IPS-11a (cell line): ENCODE results near the gene MYRIP.

Experiments used
- H3K4me3 ChIP-seq: one replicate; pipeline ENCODE4 v1.5.1; 2013; ENCODE audit warnings: low read depth, low read length, control low read depth

The MYRIP gene

GRCh38 chr3:40224796-40225515 lies 415.5 kb downstream of the MYRIP start:
- no peak overlapping the region for H3K4me3 ChIP-seq

DNA sequence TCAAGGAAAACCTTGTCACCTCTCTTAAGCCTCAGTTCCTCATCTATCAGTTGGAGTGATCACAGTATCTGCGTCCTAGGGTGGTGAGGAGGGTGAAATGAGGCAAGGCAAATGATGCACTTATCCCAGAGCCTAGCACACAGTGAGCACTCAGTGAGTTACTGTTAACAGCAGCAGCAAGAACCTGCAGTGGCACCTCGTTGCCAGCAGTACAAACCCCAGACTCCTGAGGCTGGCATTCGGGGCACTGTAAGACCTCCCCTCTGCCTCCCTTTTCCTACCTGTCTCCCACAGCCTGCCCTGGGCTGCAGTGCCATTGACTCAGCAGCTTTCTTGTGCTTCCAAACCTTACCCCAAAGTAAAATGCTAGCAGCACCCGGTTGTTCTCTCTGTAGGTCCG lies 417.2 kb downstream of the MYRIP start:
- no peak overlapping the region for H3K4me3 ChIP-seq

DNA sequence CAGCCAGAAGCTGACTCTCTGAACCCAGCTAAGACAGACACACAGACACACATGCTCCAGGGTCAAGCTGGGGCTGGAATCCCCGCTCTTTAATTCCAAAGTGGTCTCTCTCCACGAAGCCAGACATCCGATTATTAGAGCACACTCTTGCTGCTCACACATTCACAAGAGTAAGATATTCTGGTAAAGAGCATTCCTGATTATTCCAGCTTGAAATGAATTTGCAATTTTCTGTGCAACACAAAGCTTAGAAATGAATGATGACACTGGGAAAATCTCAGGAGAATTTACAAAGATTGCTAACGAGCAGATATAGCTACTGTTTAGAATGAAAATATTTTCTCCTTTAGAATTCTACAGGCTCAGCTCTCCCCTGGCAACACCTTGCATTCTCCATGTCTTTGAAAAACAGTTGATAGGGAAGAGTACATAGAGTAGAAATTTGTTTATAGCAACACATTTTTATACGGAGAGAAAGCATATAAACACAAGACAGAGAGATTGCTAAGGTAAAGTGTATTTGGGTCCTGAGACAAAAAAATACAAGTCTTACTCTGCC lies 419.5 kb downstream of the MYRIP start:
- no peak overlapping the region for H3K4me3 ChIP-seq

- no peak overlapping the region for H3K4me3 ChIP-seq
Observed at GRCh38 chr3:40229386-40229785, 420.0 kb downstream of the MYRIP start.

DNA sequence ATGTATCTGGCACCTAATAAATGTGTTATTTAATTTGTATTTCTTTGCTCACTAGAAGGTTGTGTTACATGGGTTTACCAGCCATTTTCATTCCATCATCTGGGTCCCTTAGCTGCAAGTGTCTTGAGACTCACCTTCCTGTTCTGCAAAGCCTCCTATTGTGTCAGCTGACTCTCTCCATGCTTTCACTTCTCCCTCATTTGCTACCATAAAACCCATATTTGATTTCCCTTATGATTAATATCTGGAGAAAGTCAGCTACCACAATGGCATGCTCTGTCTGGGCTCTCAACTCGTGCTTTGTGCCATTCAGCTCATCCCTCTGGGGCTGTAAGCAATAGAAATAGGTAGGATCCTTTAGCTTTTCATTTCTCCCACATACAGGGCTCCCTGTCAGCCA lies 420.6 kb downstream of the MYRIP start:
- no peak overlapping the region for H3K4me3 ChIP-seq

DNA sequence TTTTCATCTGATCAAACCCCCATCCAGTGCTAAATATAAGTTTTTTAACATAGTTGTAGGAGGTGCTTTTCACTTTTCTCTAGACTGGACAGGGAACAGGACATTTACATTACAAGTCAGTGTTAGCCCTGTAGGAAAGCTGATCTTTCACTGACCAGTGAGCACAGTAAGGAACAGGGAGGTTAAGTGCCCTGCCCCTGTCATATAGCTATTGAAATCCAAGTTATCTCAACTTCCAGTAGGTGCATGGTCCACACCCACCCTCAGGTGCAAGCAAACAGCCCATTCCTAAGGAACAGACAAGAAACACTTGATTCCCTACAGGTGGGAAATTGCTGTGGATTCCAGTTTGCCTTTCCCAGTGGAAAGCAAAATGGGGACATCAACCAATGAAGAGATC lies 421.0 kb downstream of the MYRIP start:
- H3K4me3 ChIP-seq: no peak overlapping the region

DNA sequence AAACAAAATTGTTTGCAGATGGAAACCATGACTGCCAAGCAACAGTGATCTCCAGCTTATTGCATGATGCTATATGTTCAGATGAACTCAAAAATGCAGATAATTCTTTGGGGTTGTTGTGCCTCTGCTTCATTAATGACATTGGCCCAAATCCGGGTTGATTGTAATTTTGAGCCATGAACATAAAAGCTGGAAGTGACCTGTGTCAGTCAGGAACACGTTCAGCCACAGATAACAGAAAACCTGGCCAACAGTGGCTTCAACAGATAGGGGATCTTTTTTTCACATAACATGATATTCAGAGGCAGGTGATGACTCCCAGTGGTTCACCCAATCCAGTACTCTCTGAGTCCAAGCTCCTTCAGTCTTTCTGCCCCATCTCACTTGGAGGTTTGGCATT lies 423.2 kb downstream of the MYRIP start:
- no peak overlapping the region for H3K4me3 ChIP-seq

GRCh38 chr3:40237159-40237558 lies 427.8 kb downstream of the MYRIP start:
- H3K4me3 ChIP-seq: no peak overlapping the region

- no peak overlapping the region for H3K4me3 ChIP-seq
Observed at GRCh38 chr3:40237889-40238571, 428.6 kb downstream of the MYRIP start.

DNA sequence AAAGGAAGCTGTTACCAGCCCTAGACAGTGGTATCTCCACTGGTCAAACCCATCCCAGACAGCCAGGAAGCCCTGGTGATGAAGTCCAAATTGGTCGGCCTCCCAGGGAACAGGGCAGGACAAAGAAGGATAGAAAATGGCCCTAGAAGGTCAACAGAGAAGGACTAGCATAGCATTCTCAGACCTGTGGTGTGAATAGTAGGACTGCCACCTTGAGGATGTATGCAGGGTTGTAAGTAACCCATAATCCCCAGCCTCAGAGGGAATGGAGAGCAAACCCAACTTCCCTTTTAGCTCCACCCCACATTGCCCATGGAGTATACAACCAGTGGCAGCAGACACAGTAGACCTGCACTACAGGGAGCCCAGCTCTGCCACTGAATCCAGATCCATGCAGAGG lies 431.5 kb downstream of the MYRIP start:
- H3K4me3 ChIP-seq: no peak overlapping the region

- no peak overlapping the region for H3K4me3 ChIP-seq
Observed at GRCh38 chr3:40242216-40242615, 432.8 kb downstream of the MYRIP start.

- H3K4me3 ChIP-seq: no peak overlapping the region
Observed at GRCh38 chr3:40242638-40243037, 433.2 kb downstream of the MYRIP start.

DNA sequence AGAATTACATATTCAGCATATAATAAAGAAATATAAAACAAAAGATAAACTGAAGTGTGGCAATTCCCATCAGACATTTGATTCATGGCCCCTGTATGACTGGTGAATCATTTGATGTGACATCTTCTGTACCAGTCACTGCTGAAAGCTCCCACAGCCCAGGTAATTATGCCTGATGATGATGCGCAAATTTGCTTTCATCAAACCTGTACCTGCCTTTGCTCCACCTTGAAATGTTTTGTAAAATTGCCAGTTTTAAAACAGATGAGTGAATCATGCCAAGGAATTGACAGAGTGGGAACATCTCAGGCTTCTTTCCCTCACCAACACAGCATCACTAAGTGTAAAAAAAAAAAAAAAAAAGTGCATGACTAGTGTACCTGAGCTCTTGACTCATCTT lies 433.6 kb downstream of the MYRIP start:
- no peak overlapping the region for H3K4me3 ChIP-seq

DNA sequence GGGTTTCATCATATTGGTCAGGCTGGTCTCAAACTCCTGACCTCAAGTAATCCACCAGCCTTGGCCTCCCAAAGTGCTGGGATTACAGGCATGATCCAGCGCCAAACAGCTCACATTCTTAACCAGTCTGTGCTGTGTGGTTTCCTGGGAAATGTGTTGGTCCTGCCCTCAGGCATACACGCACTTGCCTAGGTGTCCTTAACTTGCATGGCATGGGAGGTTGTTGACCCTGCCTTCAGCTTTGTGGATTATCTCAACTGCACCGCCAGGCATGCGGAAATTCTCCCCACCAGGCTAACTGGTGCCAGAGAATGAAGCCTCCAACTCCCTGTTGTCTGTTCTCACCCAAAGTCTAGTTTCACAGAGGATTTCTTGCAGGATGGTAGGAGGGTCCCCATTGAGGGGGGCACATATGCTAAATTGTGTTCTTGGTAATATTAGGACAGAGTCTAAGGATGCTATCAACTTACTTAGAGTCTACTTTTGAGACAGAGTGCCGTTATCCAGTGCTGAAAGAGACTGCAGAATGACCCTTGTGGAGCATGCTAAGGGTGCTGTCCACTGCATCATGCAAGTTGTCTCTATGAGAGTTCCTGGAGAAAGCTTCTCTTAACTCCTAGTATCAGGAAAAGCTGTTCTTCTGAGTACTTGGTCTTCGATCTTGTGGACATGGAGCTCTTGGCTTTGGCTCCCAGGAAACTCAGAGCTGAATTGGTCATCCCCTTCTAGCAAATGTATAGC lies 438.5 kb downstream of the MYRIP start:
- no peak overlapping the region for H3K4me3 ChIP-seq

DNA sequence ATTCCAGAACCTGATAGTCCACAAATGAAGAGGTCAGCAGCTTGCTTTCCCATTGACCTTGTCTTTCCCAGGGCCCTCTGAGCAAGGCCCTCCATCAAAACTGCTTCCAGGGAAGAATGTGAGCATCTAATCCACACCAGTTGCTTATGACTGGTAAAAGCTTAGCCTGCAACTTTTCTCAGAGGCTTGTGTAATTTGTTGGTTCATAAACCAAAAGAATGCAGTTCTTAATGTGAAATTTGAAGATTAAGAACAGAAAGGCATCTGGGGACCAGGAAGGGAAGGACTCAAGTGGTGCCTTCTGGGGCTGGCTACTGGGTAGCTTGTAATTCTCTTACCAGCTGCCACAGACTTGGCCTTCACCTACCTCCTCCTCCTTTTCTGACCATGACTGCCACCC lies 439.2 kb downstream of the MYRIP start:
- no peak overlapping the region for H3K4me3 ChIP-seq

- H3K4me3 ChIP-seq: no peak overlapping the region
Observed at GRCh38 chr3:40249168-40249567, 439.8 kb downstream of the MYRIP start.

DNA sequence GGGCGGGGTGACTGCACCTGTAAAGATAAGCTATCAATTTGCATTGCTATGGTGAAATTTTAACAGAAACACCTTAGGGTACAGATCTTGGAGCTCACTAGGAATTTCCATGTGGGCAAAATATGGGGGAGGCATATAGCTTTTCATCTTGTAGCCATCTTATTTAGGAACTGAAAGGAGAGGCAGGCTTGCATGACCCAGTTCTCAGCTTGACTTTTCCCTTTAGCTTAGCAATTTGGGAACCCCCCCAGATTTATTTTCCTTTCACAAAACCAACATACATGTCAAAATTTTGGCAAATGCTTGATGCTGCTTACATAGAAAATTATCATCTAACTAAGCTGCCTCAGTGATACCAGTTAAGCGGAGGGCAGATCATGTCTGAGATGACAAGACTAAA lies 445.1 kb downstream of the MYRIP start:
- H3K4me3 ChIP-seq: no peak overlapping the region

GRCh38 chr3:40254891-40255290 lies 445.5 kb downstream of the MYRIP start:
- no peak overlapping the region for H3K4me3 ChIP-seq

DNA sequence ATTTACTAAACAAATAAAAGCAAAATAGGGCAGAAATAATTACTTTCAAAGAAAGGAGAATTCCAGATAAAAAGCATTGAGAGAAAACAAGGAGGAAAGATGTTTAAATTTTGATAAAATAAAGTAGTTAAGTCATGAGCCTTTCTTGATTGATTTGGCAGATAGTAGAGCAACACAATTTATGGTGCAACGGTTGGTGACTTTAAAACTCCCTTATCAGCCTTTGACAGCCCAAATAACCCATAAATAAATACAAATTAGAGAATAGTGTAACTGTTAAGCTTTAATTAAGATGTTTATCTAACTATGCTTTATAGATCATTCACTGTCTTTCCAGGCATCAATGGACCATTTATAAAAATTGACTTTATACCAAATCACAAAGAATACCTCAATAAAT lies 446.1 kb downstream of the MYRIP start:
- H3K4me3 ChIP-seq: no peak overlapping the region

GRCh38 chr3:40258064-40258463 lies 448.7 kb downstream of the MYRIP start:
- no peak overlapping the region for H3K4me3 ChIP-seq

- no peak overlapping the region for H3K4me3 ChIP-seq
Observed at GRCh38 chr3:40258555-40258954, 449.1 kb downstream of the MYRIP start.

DNA sequence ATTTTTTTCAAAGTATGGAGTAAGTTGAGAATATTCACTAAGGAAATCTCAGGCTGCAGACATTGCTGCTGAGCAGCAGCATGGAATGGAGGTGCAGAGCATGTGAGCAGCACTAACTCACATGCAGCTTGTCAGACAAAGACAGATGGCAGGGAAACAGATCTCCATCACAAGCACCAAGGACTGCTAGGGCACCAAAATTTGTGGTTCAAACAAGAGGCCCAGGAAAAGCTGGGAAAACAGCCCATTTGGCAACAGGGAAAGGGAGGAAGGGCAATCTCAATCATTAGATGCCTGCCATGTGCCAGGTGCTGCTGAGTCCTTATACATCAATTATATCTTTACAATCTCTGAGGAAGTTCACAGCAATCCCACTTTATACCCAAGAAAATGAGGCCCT lies 452.9 kb downstream of the MYRIP start:
- no peak overlapping the region for H3K4me3 ChIP-seq
